ENCODE data around the gene SFTPB. TPM values are rescaled to one million over a fixed set of nuclear protein-coding genes. Genes with fewer than 3 reads are reported as not detected.

The SFTPB gene
- total RNA-seq, 1 donor, result not detected

DNA sequence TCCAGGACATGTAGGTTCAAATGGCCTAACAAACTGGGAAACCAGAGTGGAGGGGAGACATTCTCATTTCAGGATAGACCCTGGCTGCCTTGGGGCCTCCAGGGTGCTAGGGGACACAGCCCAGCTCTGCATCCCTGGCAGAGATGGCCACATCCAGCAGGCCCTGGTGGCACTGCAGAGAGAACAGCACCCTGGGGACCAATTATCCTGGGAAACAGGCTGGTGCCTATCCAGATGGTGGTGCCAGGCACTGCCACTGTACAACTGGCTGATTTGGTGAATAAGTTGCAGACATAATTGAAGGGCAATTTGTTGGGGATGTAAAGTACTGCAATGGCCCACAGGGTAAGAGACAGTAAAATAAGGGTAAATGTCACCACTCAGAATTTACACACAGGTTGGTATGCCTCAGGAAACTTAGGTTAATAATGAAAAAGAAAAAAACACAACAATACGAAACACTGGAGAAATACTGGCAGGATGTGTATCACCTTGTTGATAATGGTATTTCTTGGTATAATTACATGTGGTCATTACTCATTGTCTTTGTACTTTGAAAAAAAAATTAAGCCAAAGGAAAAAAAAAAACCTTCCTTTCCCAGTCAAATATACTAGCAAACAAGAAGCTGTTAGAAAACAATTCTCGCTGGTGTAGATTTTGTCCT lies 12.8 kb upstream of the SFTPB start:
- TF ChIP-seq CTCF (IDR thresholded peaks at IDR 0.05; ENCODE audit: extremely low read depth, low read depth, low read length), result no peak
- no peak overlapping the region for H2AFZ ChIP-seq (ENCODE audit: low read length)
- H3K27me3 ChIP-seq (ENCODE audit: insufficient read depth, low read length), result no peaks in the 10 kb centered on the region
- H3K79me2 ChIP-seq (ENCODE audit: insufficient read depth, low read length), result no peaks in the 10 kb centered on the region
- no peaks in the 10 kb centered on the region for H4K20me1 ChIP-seq (ENCODE audit: insufficient read depth, low read length)
- H3K4me3 ChIP-seq (ENCODE audit: insufficient read depth, low read length), result no peak overlapping the region
- H3K9me3 ChIP-seq (ENCODE audit: low read depth, low read length), result no peaks in the 10 kb centered on the region
- H3K4me1 ChIP-seq (ENCODE audit: insufficient read depth, low read length), result peaks cover 17% of the 10 kb centered on the region
- no peak for DNase-seq (ENCODE audit: insufficient read length, low spot score, missing footprints)
- no peak overlapping the region for H3K4me2 ChIP-seq (ENCODE audit: insufficient read depth, low read length)
- no peak overlapping the region for H3K27ac ChIP-seq (ENCODE audit: low read depth, low read length)
- H3K36me3 ChIP-seq (ENCODE audit: insufficient read depth, low read length), result no peaks in the 10 kb centered on the region

DNA sequence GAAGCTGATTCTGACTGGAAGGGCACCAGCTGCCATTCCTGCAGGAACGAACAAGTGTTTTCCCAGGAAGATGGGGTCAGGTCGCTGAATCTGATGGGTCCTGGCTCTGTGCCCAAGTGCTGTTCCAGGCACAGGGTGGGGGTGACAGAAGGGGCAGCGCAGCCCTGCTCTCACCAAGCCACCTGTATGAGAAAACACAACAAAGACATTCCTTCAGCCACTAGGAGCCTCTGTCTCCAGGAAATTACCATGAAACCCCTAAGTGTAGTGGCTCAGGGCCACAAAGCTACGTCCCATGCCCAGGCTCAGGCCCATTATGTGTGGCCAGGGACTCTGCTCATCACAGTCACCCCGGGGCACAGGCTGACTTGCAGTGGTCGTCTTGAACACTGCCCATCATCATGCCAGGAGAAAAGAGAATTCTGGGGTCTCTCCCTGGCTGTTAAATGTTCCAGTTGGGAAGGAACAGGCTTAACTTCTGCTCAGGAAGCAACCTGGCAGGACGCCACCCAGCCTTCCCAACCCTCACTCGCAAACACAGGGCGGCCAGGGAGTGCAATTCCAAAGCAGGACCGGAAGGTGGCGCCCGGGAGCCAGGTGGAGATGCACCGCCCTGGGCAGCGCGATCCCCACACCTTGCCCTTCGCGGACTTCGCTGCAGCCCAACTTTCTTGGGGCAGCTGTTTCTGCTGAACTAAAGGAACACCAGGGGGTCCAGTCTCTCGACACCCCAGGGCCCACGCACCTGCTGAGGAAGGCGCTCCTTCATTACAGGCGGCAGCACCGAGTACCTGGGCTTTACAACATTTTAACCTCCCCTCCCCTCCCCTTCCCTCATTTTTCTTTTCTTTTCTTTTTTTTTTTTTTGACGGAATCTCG lies 11.0 kb upstream of the SFTPB start:
- H3K36me3 ChIP-seq (ENCODE audit: insufficient read depth, low read length), result no peaks in the 10 kb centered on the region
- peak overlapping the region; percentile 63 for H3K4me2 ChIP-seq (ENCODE audit: insufficient read depth, low read length)
- H2AFZ ChIP-seq (ENCODE audit: low read length), result no peak overlapping the region
- H3K4me3 ChIP-seq (ENCODE audit: insufficient read depth, low read length), result no peak overlapping the region
- peak; percentile 96 for DNase-seq (ENCODE audit: insufficient read length, low spot score, missing footprints)
- H3K4me1 ChIP-seq (ENCODE audit: insufficient read depth, low read length), result peaks cover 17% of the 10 kb centered on the region
- no peaks in the 10 kb centered on the region for H3K79me2 ChIP-seq (ENCODE audit: insufficient read depth, low read length)
- H3K27me3 ChIP-seq (ENCODE audit: insufficient read depth, low read length), result no peaks in the 10 kb centered on the region
- H3K27ac ChIP-seq (ENCODE audit: low read depth, low read length), result no peak overlapping the region
- TF ChIP-seq CTCF (IDR thresholded peaks at IDR 0.05; ENCODE audit: extremely low read depth, low read depth, low read length), result peak; percentile 91
- H3K9me3 ChIP-seq (ENCODE audit: low read depth, low read length), result no peaks in the 10 kb centered on the region
- H4K20me1 ChIP-seq (ENCODE audit: insufficient read depth, low read length), result no peaks in the 10 kb centered on the region

DNA sequence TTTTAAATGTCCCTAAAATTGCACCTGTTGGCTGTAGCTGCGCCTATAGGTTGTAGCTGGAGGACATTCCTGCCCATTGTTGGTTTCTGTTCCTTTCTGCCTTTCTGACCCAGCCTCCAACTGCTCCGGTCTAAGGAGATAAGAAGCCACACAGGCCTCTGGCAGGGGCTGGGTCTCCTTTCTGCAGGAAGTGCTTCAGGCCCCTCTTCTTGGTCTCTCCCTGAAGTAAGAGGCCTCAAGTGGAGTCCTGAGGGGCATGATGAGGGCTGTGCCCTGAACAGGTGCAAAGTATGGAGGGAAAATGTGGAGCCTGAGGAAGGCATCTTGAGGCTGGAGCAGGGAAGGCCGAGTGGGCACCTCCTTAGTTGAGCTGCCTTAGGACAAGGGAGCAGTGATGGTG lies 10.4 kb upstream of the SFTPB start:
- no peak for DNase-seq (ENCODE audit: insufficient read length, low spot score, missing footprints)
- Histone ChIP-seq H3K79me2 (ENCODE audit: insufficient read depth, low read length) (no peaks in the 10 kb centered on the region), H3K36me3 (ENCODE audit: insufficient read depth, low read length) (no peaks in the 10 kb centered on the region), H3K9me3 (ENCODE audit: low read depth, low read length) (no peaks in the 10 kb centered on the region), H3K4me2 (ENCODE audit: insufficient read depth, low read length) (no peak overlapping the region), H2AFZ (ENCODE audit: low read length) (no peak overlapping the region), H3K27ac (ENCODE audit: low read depth, low read length) (no peak overlapping the region), H3K4me1 (ENCODE audit: insufficient read depth, low read length) (peaks cover 17% of the 10 kb centered on the region), H4K20me1 (ENCODE audit: insufficient read depth, low read length) (no peaks in the 10 kb centered on the region), H3K4me3 (ENCODE audit: insufficient read depth, low read length) (no peak overlapping the region), H3K27me3 (ENCODE audit: insufficient read depth, low read length) (no peaks in the 10 kb centered on the region)
- no peak for TF ChIP-seq CTCF (IDR thresholded peaks at IDR 0.05; ENCODE audit: extremely low read depth, low read depth, low read length)
